Astrocyte of the spinal cord (primary cell): ENCODE measurements around the gene TMEM175.
"Not testable (repeated sequence)": the region's sequence is repeated elsewhere in the genome, so short reads cannot be mapped to it uniquely, and the experiment has no call there.

Experiments used
- DNase-seq: peaks from one replicate; pipeline ENCODE4 v3.0.0; 2011; ENCODE audit warnings: low read depth, low spot score
- H3K4me3 ChIP-seq: 2 replicates; pipeline ENCODE4 v1.5.1; 2011; ENCODE audit warnings: low read depth, mild to moderate bottlenecking, low read length, moderate library complexity
- in situ Hi-C: cut with HindIII; loops from 2 replicates; pipeline ENCODE4 v1.10.0; 2017; ENCODE audit warnings: low sequenced_read_pairs
- TF ChIP-seq, protein P1 (sequence below): IDR thresholded peaks from 2 replicates; pipeline ENCODE4 v1.5.1; 2012; ENCODE audit warnings: low read depth, mild to moderate bottlenecking, low read length, inconsistent platforms

Gene TMEM175

DNA sequence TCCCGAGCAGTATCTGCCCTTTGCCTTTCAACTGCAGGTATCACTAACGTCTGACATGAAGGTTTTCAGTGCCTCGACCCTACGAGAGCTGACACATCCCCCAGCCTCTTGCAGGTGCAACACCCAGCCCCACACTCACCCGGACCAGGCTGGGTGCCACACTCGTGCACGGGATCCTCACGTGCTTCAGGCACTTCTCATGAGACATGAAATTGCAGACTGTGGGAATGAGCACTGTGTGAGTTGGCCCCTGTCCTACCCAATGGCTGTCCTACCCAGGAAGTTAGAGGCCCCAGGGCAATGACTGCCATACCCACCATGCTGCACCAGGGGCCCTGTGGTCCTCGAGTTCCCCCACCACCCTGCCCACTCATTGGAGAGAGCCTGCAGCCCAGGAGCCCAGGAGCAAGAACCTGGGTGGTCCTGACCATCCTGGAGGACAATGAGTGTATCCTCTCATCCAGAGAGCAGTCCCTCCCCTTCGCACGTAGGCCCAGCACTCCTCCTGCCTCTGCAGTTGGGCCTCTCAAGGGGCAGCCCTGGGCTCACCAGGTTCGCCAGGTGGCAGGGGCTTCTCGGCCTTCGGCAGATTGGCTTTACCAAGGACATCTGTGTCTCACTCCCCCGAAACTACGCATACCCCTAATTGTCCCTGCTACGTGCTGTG lies 38.7 kb downstream of the TMEM175 start:
- in situ Hi-C loops = no loop called here
- H3K4me3 ChIP-seq = no peak overlapping the region
- TF ChIP-seq, protein P1, sequence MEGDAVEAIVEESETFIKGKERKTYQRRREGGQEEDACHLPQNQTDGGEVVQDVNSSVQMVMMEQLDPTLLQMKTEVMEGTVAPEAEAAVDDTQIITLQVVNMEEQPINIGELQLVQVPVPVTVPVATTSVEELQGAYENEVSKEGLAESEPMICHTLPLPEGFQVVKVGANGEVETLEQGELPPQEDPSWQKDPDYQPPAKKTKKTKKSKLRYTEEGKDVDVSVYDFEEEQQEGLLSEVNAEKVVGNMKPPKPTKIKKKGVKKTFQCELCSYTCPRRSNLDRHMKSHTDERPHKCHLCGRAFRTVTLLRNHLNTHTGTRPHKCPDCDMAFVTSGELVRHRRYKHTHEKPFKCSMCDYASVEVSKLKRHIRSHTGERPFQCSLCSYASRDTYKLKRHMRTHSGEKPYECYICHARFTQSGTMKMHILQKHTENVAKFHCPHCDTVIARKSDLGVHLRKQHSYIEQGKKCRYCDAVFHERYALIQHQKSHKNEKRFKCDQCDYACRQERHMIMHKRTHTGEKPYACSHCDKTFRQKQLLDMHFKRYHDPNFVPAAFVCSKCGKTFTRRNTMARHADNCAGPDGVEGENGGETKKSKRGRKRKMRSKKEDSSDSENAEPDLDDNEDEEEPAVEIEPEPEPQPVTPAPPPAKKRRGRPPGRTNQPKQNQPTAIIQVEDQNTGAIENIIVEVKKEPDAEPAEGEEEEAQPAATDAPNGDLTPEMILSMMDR = no peak
- no peak for DNase-seq

DNA sequence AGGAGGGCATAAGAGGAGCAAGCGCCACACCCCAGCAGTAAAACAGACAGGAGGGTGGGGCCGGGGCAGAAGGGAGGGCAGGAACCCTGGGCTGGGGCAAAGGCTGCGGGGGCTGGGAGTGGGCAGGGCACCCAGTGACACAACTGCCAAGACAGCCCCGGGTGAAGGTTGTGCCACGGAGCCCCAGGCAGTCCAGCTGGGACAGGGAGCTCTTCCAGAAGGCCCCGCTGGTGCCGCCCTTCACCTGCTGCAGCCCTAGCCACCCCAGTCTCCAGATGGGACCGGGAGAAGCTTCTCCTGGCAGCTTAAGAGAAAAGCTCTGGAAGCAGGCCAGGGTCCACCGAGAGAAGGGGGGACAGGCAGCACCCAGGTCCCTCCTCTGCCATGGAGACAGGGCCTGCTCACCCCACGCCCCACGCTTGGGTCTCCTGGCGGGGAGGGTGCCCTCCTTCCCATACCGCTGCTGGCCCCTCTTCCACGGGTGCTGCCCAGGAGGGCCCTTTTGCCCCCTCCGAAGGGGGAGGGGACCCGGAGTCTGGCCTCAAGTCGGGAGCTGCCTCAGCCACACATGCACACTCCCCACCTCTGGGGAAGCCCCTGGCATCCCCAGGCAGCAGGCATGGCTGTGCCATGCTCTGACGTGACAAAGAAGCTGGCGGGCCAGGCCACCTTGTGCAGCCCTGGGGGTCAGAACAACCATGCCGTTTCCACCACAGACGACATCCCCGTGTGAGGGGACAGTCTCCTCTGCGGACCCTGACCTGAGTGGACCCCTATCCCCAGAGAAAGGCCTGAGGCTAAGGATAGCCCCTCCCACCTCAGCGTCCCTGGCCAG lies 39.6 kb downstream of the TMEM175 start:
- DNase-seq = no peak
- in situ Hi-C loops = no loop called here
- H3K4me3 ChIP-seq = peak overlapping the region; percentile 53
- TF ChIP-seq, protein P1 = no peak

DNA sequence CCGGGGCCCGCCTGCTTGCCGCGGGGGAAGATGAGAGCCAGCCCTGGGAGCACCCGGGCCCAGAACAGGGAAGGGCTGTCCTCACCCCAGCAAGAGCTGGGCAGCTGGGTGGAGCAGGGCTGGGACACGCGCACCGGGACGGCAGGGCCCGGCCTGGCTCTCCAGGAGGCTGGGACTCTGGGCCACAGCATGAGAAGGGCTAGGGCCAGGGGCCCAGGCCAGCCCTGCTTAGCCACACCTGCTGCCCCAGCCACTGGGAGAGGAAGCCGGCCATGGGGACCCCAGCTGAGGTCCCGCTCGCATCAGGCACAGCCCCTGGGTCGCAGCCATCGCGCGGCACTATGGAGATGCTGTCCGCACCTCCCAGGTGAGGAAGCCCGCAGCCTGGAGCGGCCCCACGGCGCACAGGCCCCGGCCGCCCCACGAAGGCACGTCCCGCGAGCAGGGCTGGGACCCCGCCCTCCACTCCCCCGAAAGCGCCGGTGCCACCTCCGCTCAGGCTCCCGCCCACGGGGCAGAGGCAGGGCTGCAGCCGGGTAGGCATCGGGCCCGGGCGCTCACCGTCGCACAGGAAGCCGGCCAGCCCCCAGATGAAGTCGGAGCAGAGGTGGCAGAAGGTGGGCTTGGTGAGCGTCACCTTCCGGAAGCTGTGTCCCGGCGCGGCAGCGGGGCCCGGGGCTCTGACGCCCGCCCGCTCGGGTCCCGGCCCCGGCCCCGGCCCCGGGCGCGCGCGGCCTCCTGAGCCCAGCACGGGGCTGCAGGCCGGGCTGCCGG lies 40.6 kb downstream of the TMEM175 start:
- in situ Hi-C loops = no loop called here
- DNase-seq = no peak
- TF ChIP-seq, protein P1 = no peak
- H3K4me3 ChIP-seq = peak overlapping the region; percentile 53

DNA sequence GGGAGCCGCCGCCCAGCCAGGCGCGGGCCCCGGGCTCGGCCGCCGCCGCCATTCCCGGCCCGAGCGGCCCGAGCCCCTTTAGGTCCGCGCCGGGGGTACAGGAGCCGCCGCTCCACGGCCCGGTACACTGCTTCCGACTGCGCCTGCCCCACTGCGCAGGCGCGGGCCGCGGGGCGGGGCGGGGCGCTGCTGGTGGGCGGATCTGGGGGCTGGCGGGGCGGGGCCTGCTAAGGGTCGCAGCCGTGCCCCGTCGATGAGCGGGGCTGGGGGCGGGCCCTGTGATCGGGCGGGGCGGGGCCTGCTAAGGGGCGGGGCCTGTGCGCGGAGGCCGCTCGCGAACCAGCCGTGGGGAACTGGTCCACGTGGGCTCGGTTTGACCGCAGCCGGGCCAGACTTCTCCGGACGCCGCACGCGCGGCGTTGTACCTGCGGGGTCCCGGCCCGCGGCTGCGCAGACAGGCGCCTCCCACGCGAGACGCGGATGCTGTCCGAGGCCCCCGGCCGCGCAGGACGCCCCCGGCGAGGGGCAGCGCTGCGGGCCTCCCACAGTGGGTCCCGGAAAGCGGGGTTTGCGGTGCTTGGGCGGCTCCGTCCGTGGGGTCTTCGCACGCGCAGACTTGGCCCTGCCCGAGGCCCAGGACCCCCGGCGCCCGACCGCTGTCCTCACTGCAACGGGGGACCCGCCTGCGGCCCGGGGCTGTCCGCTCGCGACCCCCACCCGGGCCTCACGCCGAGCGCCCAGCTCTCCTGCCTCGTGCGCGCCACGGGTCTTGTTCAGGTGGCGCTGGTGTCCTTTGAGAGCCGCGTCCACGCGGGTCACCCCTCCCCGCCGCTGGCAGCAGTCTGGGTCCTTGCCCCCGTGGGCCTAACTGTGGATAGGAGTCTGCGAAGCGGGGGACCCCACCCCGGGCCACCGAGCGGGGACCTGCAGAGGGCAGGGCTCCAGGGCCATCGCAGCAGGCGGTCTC lies 41.5 kb downstream of the TMEM175 start, which contains the start of gene DGKQ:
DGKQ (minus strand) TSS at position 139 of the 967 bp plus-strand sequence; CDS start at position 52, 87 bp downstream.
- in situ Hi-C loops = no loop called here
- H3K4me3 ChIP-seq = peak within 1 kb of the TSS; percentile 53
- DNase-seq = peak; percentile 77
- TF ChIP-seq, protein P1 = no peak

DNA sequence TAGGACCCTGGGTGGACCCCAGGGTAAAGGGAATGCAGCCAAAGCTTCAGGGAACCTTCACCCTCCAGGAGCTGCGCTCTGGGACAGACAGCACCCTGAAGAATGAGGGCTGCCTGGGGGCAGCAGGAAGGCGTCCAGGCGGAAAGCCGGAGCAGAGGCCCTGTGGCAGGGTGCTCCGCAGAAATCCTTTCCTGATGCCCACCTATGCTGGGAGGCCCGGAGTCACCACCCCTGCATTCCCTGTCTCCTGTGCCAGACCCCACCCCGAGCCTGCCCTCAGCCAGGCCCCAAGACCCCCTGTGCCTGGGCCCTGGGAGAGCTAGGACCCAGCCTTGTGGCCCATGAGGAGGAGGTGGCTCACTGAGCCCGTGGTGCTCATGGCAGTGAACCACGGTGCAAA lies 42.4 kb downstream of the TMEM175 start:
- H3K4me3 ChIP-seq = no peak overlapping the region
- no peak for DNase-seq
- TF ChIP-seq, protein P1 = no peak
- in situ Hi-C loops = no loop called here

DNA sequence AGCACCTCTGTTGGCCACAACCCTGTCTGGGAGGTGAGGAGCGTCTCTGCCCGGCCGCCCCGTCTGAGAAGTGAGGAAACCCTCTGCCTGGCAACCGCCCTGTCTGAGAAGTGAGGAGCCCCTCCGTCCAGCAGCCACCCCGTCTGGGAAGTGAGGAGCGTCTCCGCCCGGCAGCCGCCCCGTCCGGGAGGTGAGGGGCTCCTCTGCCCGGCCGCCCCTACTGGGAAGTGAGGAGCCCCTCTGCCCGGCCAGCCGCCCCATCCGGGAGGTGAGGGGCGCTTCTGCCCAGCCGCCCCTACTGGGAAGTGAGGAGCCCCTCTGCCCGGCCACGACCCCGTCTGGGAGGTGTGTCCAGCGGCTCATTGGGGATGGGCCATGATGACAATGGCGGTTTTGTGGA lies 43.8 kb downstream of the TMEM175 start:
- DNase-seq, in situ Hi-C loops, H3K4me3 ChIP-seq: not testable (repeated sequence)
